ENCODE measurements around the gene ALKBH7. TPM values are rescaled to one million over a fixed set of nuclear protein-coding genes. Genes with fewer than 3 reads are reported as not detected.
"Not testable (repeated sequence)": the region's sequence is repeated elsewhere in the genome, so short reads cannot be mapped to it uniquely, and the experiment has no call there.

Gene ALKBH7
- total and polyA plus RNA-seq, 12 donors: 3.2 to 137 (median 80.1) TPM

DNA sequence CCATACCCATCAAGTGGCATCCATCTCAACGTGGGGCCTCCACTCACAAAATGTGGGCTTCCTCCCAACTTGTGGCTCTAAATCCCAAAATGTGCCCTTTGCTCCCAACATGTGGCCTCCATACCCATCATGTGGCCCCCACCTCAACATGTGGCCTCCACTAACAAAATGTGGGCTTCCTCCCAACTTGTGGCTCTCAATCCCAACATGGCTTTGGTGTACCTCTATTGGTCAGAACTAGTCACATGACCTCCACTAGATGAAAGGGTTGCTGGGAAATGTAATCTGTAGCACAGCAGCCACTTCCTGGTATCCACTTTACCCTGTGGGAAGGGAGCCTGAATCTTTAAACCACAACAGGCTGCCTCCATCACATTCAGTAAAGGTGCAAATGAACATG, 29.1 kb upstream of the ALKBH7 start:
- H3K4me1 ChIP-seq (replicated peaks in 1 of 2): no peaks in the 10 kb centered on the region
- no peaks in the 10 kb centered on the region for H3K27me3 ChIP-seq
- H3K27ac ChIP-seq: no peak overlapping the region
- no peak for DNase-seq
- TF ChIP-seq POLR2A (IDR thresholded peaks at IDR 0.05): no peak
- TF ChIP-seq, protein P1, sequence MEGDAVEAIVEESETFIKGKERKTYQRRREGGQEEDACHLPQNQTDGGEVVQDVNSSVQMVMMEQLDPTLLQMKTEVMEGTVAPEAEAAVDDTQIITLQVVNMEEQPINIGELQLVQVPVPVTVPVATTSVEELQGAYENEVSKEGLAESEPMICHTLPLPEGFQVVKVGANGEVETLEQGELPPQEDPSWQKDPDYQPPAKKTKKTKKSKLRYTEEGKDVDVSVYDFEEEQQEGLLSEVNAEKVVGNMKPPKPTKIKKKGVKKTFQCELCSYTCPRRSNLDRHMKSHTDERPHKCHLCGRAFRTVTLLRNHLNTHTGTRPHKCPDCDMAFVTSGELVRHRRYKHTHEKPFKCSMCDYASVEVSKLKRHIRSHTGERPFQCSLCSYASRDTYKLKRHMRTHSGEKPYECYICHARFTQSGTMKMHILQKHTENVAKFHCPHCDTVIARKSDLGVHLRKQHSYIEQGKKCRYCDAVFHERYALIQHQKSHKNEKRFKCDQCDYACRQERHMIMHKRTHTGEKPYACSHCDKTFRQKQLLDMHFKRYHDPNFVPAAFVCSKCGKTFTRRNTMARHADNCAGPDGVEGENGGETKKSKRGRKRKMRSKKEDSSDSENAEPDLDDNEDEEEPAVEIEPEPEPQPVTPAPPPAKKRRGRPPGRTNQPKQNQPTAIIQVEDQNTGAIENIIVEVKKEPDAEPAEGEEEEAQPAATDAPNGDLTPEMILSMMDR (IDR thresholded peaks at IDR 0.05): no peak
- H3K36me3 ChIP-seq (replicated peaks in 1 of 2): no peaks in the 10 kb centered on the region
- 80 to 100% (median 96%) methylated on average over 1 of the region's 1 CpG for WGBS, 4 donors
- no peaks in the 10 kb centered on the region for H3K9me3 ChIP-seq (replicated peaks in 1 of 3)
- intact Hi-C loops (cut with DNase I): no loop called here
- no peak overlapping the region for H3K4me3 ChIP-seq

DNA sequence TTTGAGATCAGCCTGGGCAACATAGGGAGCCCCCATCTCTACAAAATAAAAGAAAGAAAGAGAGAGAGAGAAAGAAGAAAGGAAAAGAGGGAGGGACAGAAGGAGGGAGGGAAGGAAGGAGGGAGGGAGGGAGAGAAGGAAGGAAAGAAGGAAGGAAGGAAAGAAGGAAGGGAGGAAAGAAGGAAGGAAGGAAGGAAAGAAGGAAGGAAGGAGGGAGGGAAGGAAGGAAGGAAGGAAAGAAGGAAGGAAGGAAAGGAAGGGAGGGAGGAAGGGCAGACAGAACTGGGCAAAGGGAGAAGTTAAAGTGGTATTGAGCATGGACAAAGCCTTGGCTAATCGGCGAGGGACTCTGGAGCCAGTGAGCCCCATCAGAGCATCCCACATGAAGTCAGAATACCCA, 23.3 kb upstream of the ALKBH7 start:
- intact Hi-C loops (cut with DNase I); H3K4me3 ChIP-seq; H3K27me3 ChIP-seq; DNase-seq; H3K9me3 ChIP-seq (replicated peaks in 1 of 3); H3K36me3 ChIP-seq (replicated peaks in 1 of 2); H3K4me1 ChIP-seq (replicated peaks in 1 of 2); H3K27ac ChIP-seq: not testable (repeated sequence)
- 70 to 80% (median 79%) methylated on average over 2 of the region's 2 CpGs for WGBS, 4 donors

DNA sequence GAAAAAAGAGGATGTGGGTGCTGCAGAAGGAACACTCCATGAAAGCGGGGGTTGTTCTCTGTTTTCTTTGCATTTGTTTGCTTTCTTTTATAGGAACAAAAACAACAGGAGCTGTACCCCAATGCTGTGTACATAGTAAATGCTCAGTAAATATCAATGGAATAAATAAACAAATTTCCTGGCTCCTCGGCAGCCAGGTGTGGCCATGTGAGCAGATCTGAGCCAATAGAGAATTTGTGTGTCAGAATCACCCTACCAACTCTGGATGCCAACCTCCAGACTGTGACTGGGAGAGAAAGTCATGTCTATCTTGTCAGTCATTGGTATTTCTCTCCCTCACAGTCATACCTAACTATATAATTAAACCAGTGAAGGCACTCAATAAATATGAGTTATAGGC, 21.9 kb upstream of the ALKBH7 start:
- no peak for DNase-seq
- no peaks in the 10 kb centered on the region for H3K4me1 ChIP-seq (replicated peaks in 1 of 2)
- H3K27ac ChIP-seq: no peak overlapping the region
- no peaks in the 10 kb centered on the region for H3K27me3 ChIP-seq
- H3K36me3 ChIP-seq (replicated peaks in 1 of 2): no peaks in the 10 kb centered on the region
- TF ChIP-seq, protein P1 (IDR thresholded peaks at IDR 0.05): no peak
- no peak for TF ChIP-seq POLR2A (IDR thresholded peaks at IDR 0.05)
- 72 to 85% (median 80%) methylated on average over 2 of the region's 2 CpGs for WGBS, 4 donors
- no peaks in the 10 kb centered on the region for H3K9me3 ChIP-seq (replicated peaks in 1 of 3)
- no peak overlapping the region for H3K4me3 ChIP-seq
- intact Hi-C loops (cut with DNase I): no loop called here

DNA sequence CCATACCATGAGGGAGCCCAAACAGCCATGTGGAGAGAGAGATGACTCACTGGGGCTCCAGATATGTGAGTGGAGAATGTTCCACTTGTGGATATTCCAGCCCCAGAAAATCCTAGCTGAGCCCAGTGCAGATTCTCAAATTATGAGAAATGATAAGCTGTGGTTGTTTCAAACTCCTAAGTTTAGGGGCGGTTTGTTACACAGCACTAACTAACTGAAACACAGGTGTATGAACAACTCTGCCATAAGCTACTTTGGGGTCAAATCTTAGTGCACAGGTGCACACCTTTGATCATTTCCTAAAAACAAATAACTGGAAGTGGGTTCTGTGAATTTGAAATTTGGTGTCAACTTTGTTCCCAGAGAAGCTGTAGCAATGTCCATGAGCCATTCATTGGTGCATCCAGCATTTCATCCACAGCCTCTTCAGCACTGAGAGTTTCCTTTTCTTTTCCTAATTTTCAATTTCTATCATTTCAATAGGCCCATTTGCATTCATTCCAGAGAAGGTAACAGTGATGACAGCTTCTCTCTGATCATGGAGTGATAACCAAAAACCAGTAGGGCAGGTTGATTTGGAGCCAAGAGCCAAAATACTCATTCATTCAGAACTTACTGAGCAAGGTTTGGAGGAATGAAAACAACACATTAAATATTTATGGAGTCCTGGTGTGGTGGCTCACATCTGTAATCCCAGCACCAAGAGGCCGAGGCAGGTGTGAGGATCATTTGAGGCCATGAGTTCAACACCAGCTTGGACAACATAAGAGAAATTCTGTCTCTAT, 20.0 kb upstream of the ALKBH7 start:
- TF ChIP-seq, protein P1 (IDR thresholded peaks at IDR 0.05): no peak
- no peak for TF ChIP-seq POLR2A (IDR thresholded peaks at IDR 0.05)
- intact Hi-C loops (cut with DNase I): no loop called here
- DNase-seq: no peak
- Histone ChIP-seq H3K36me3 (replicated peaks in 1 of 2) (no peaks in the 10 kb centered on the region), H3K4me1 (replicated peaks in 1 of 2) (no peaks in the 10 kb centered on the region), H3K27me3 (no peaks in the 10 kb centered on the region), H3K4me3 (no peak overlapping the region), H3K9me3 (replicated peaks in 1 of 3) (no peaks in the 10 kb centered on the region), H3K27ac (no peak overlapping the region)
- 81 to 96% (median 94%) methylated on average over 2 of the region's 2 CpGs for WGBS, 4 donors

DNA sequence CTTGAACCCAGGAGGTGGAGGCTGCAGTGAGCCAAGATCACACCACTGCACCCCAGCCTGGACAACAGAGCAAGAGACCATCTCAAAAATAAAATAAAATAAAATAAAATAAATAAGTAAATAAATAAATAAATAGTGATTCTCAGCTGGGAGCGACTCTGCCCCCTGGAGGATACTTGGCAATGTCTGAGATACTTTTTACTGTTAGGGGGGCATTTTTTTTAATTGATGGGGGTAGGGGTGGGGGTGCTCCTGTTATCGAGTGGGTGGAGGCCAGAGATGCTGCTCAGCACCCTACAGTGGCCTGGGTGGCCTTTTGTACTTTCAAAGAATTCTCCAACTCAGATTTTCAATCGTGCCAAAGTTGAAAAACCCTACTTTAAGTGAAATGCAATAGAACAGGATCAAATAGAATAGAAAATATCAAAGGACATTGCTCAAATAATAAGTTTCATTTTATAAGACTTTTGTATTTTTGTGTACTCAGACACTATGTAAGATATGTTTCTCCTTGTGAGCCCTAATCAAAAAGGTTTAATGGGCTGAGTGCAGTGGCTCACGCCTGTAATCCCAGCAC, 18.4 kb upstream of the ALKBH7 start:
- no peak overlapping the region for H3K27ac ChIP-seq
- 45 to 62% (median 52%) methylated on average over 4 of the region's 4 CpGs for WGBS, 4 donors
- no peaks in the 10 kb centered on the region for H3K9me3 ChIP-seq (replicated peaks in 1 of 3)
- H3K4me1 ChIP-seq (replicated peaks in 1 of 2): no peaks in the 10 kb centered on the region
- H3K4me3 ChIP-seq: no peak overlapping the region
- intact Hi-C loops (cut with DNase I): no loop called here
- no peak for DNase-seq
- no peaks in the 10 kb centered on the region for H3K27me3 ChIP-seq
- H3K36me3 ChIP-seq (replicated peaks in 1 of 2): no peaks in the 10 kb centered on the region
- no peak for TF ChIP-seq POLR2A (IDR thresholded peaks at IDR 0.05)
- TF ChIP-seq, protein P1 (IDR thresholded peaks at IDR 0.05): peak in 5 of 6 experiments; percentile 5 to 59 (median 40)

DNA sequence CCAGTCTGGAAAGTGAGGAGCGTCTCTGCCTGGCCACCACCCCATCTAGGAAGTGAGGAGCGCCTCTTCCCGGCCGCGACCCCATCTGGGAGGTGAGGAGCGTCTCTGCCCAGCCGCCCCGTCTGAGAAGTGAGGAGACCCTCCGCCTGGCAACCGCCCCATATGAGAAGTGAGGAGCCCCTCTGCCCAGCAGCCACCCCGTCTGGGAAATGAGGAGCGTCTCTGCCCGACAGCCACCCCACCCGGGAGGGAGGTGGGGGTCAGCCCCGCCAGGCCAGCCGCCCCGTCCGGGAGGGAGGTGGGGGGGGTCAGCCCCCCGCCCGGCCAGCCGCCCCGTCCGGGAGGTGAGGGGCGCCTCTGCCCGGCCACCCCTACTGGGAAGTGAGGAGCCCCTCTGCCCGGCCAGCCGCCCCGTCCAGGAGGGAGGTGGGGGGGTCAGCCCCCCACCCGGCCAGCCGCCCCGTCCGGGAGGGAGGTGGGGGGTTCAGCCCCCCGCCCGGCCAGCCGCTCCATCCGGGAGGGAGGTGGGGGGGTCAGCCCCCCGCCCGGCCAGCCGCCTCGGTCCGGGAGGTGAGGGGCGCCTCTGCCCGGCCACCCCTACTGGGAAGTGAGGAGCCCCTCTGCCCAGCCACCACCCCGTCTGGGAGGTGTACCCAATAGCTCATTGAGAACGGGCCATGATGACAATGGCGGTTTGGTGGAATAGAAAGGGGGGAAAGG, 17.1 kb upstream of the ALKBH7 start:
- H3K9me3 ChIP-seq (replicated peaks in 1 of 3); H3K27ac ChIP-seq; DNase-seq; intact Hi-C loops (cut with DNase I); H3K36me3 ChIP-seq (replicated peaks in 1 of 2); H3K4me3 ChIP-seq; H3K27me3 ChIP-seq; H3K4me1 ChIP-seq (replicated peaks in 1 of 2): not testable (repeated sequence)
- 92 to 100% (median 96%) methylated on average over 3 to 36 of the region's 46 CpGs for WGBS, 4 donors
